ENCODE data around the gene TNFRSF1A.

- no peak for TF ChIP-seq CTCF (IDR thresholded peaks at IDR 0.05; ENCODE audit: low read depth, low read length)
- TF ChIP-seq EZH2phosphoT487 (IDR thresholded peaks at IDR 0.05; ENCODE audit: low read depth) = no peak
Measured at GRCh38 chr12:6354495-6355393, 12.9 kb upstream of the TNFRSF1A start.
